GM21360 (cell line): ENCODE results near the gene GRIK2.

Source experiments
- ATAC-seq: cut with Tn5 transposase; IDR thresholded peaks from one replicate; pipeline ENCODE4 v1.9.1; 2021; ENCODE audit warnings: mild to moderate bottlenecking, moderate library complexity; ENCODE audit not compliant: unreplicated experiment

GRIK2 gene

DNA sequence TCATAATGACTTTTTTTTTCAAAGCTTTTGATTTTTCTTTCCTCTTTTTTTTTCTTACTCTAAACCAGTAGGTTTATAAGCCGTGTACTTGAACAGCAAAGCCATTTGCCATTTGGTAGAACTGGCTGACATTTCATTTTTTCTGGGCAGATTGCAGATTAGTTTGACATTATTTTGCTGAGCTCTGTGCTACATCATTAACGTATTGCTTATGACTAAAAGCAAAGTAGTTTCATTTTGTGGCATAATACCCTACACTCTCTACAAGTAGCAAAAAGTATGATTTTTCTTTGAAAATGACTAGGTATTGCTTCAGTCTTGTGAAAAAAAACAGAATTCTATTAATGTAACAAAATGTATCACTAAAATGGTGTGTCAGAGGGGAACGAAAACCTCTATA is 141.3 kb downstream of the GRIK2 start:
- no peak for ATAC-seq

DNA sequence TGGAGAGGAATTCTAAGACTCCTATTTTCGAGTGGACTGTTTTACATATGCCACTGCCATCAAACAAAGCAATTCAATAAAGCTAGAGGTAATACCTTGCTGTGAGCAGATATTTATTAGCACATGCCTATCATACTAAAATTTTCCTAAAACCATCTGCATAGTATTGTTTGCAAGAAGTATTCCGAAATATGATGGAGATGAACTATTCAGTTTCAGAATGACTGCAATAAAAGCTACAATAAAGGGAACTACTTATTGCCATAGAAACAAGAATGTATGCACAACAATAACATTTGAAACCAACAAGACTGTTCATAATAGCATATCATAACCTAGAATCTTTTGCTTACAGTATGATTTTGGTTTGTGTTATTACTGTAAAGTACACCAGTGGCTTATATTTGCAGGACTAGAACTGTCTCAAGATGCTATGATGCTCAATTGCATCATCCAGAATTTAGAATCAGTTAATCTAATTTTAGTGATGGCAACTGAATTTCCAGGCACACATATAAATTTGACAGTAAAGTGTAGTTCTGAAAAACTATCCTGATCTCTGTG is 144.3 kb downstream of the GRIK2 start:
- no peak for ATAC-seq

DNA sequence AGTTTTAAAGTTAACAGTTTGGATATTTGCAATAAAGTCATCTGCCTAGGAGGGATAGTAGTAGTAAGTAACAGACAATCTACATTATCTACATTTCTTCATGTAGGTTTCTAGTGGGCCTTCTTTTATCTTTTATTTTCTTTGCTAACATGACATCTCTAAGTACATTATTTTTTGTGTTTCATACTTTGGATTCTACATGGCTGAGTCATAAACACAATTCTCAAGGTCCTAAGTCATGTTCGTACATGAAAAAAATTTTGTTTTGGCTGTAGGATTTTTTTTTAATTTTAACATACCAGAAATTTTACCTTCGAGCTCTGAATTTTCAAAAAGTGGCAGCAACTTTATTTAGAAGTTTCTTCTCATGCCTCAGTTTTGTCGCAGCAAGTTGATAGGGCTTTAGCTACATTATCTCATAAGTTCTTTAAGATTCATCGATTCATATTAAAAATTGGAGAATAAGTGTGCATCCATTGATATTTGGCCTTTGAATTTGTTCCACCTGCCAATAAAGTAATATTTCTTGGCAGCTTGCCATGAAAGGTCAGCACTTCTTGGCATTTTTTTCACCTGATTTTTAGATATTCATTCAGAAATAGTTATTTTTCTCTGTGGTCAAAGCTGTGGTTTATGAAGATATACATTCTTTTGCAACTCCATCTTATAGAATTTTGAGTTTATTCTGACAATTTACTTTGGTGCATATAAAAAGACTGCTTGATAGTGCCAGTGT is 146.2 kb downstream of the GRIK2 start:
- ATAC-seq: no peak

DNA sequence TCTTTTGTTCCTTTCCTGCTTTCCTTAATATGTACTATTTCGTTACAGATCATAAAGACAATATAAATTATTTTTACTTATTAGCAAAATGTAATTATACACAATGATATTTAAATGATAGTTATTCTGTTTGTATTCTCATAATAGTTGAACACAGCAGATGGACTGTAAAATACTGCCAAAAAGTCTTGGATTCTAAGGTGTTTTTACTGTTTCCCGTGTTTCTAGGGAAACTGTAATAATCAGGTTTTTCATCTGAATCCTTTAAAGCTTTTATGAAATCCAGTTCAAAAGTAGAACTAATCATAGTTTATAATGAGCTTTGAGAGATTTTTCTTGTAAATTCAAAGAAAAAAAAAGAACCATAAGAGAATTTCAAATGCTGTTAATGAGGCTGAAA is 148.4 kb downstream of the GRIK2 start:
- ATAC-seq: no peak

DNA sequence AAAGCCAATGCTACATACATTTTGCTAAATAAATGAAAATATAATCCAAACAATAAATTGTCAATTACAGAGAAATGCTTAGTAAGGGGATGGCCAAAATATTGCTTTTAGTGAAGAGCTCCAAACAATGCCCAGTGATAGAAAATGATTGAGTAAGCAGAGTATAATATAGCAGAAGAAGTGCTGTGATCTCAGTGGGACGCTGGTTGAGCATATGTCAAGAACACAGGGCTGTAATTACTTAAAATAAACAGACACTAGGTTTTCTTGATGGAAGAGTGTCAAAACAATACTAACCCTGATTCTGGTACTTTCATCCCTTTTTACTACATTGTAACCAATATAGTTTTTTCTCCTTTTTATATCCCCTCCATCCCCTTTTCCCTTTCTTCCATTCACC is 150.3 kb downstream of the GRIK2 start:
- no peak for ATAC-seq

DNA sequence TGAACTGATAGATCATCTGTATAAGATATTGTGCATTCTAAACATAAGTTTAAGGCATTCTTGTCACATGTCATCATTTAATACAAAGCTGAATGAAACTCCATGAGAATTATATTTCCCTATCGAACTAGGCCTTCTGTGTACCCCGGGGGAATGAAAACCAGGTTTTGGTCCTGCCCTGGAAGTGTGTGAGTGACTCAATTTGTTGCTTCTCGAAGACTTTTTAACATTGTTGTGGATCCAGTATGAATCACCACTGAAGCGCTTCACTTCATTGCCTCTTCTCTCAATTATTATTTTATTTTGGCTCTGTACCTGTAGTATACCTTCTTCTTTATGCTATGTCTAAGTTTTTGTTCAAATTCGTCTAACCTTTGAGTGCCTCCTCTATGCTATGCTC is 150.8 kb downstream of the GRIK2 start:
- ATAC-seq: no peak

DNA sequence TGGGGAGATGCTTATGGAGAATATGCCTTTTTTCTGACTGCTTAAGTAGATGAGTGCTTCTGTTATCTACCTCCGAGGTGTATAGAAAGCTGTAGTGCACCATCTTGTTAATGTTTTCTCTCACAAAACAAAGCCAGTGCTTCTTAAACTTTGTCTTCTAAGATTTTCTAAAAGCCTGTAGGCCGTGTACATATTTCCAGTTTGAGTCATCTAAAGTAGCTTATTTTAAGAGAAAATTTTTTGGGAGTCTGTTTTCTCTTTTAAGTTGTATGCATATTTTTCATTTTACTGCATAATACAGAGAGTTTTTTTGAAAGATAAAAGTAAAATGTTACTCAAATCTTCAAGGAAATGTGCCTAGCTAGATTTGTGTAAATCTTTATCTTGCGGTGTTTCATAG is 151.7 kb downstream of the GRIK2 start:
- no peak for ATAC-seq

DNA sequence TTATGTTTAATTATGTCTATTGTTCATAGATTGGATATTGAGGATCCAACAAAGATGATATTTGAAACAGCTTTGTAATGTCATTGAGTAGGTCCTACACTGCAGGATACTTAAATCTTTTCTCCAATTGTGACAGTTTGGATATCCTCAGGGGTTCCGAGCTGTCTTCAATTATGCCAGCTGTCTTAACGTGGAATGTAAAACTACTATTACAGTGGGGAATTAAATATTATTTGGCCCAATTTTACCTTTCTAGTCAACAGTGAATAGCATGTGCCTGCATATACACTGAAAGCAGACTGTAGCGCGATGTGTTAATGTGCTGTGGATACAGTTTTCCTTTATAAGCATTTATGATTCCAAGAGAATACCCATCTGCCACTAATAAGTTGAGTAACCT is 156.9 kb downstream of the GRIK2 start:
- ATAC-seq: no peak

DNA sequence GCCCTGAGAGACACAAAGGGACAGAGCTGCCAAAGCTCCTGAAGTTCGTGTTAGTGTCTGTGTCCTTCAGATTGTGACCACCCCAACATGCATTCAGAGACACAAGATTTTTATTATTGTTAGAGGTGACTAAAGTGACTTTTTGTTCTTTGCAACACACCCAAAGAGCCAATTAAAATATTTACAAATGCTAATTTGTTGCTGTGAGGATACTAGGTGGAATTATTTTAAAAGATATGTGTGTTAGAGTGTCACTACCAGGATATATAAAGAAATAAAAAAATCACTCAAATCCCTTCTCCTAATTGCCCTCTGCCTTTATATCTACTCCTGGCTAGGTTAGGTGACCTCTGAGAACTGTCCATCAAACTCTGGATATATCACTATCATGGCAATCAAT is 160.7 kb downstream of the GRIK2 start:
- ATAC-seq: no peak

DNA sequence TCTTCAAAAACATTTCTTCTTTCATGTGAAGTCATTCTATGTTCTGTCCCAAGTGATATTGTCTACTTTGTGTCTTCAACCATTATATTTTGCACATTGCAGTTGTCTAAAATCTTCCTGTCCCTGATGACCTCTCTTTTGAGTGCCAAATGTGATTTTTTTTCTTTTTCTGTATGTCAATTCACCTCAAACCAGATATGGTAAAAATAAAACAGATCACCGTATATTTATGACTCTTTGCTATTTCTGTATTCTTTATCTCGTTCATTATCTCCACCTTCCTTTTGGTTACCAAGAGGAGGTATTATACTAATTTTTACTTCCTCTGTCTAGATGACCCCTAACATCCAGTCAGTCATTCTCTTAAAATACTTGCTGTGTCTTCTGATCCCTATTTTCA is 165.2 kb downstream of the GRIK2 start:
- ATAC-seq: no peak

DNA sequence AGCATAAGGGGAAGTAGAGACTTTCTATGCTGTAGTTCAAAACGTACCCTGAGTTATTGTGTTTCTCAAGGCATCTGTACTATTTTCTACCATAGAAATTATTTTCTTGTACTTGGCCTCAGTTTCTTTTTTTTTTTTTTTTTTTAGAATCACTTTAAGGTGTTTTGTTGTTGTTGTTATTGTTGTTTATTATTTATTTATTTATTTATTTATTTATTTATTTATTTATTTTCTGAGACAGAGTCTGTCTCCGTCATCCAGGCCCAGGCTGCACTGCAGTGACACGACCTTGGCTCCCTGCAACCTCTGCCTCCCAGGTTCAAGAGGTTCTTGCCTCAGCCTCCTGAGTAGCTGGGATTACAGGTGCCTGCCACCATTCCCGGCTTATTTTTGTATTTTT is 179.1 kb downstream of the GRIK2 start:
- ATAC-seq: no peak

DNA sequence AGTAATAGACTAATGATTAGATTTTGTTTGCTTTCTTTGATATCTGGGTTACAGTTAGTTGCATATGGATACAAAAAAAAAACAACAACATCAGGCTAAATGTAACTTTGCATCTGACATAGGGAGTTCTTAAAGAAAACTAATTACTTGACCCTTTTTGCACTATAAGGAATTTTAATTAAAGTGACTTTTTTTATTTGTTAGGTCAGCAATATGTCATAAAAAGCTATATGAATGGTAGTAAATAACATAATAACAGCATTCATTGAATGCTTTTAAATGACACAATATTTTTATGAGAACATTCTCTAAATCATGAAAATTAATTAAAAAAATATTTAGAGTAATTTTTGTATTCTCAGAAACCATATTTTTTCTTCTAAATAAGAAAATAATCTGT is 183.6 kb downstream of the GRIK2 start:
- ATAC-seq: no peak

DNA sequence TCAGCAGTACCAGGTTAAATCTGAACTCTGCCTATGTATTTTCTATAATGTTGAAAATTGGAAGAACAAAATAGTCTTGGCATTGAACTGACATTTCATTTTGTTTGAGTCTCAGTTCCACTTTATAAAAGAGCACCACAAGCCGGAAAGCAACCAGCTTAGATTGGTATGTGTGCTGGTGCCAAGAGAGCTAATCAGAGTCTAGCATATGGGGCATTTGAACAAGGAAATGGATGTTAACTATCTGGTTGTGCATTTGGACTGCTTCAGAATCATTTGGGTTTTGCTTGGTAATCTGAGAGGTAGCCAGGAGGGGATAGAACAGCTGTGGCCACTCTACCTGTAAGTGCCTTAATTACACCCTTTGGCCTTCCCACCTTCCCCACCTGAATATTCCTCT is 184.8 kb downstream of the GRIK2 start:
- no peak for ATAC-seq

DNA sequence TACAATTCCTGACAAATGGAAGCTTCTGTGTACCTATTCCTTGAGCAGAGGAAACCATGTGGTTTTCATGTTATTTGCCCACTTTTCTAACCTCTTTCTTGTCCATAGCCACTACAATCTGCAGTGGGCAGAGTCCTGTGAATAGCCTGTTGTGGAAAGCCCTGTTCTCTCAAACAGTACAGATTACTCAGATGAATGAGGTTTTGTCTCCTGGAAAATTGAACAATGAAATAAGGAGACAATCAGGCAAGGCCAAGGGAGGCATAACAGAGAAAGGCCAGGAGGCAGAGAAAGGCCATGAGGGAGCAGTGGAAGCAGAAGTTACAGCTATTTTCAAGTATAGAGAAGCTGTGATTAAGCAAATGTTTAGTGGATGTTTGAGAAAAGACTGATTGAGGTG is 189.3 kb downstream of the GRIK2 start:
- ATAC-seq: no peak

DNA sequence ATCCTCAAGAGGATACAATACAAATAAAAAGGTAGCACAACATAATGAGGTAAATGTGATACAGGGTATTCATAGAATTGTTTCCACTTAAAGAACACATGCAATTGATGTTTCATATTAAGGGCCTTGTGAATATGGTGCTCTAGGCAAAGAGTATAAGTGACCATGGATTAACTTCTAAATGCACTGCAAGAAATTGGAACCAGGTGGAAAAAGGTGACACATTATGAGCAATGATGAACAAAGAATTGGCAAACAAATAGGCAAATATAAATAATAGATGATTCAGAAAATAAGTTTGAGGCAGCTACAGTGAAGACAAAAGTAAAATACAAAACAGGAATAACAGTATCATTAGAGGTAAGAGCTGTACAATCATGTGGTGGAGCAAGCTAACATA is 192.0 kb downstream of the GRIK2 start:
- no peak for ATAC-seq

DNA sequence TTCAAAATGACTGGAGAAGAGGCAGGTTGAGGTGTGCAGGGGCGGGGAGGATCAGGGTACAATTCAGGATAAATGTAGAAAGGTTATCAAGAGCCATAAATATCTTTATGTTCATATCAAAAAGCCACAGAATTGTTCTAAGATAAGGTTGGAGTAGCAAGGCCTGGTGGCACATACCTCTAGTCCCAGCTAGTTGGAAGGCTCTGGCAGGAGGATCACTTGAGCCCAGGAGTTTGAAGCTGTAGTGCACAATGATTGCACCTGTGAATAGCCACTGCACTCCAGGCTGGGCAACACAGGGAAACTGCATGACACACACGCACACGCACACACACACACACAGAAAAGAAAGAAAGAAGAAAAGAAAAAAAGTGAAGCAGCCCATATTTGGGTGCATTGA is 194.8 kb downstream of the GRIK2 start:
- no peak for ATAC-seq

DNA sequence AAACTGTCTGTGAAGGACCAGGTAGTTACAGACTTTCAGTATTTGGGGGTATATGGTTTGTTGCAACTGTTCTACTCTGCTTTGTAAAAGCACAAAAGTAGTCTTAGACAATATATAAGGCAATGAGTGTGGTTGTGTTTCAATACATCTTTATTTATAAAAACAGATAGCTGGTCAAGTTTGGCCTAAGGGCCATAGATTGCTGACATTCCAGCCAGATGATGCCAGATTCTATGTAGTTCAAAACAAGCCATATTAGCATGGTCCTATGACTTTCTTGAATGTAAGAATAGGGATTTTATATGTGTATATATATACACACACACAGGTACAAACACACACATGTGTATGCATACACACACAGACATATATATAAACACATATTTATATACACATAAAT is 201.8 kb downstream of the GRIK2 start:
- no peak for ATAC-seq

DNA sequence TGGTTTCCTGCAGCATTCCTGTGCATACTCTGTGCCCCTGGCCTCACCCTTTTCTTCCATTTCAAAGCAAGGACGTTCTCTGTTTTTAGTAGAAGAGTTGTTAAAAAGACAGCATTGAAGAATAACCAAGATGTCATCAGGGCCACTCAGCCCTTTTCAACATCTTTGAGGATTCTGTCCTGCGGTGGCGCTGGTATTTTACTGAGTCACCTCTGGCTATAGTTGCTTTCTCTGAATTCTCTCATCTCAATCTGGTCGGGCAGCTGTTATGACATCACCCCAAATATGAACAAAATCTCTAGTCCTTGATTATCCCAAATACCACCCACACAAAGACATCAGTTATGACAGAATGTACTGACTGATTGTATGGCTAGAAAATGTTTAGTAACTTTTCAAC is 204.2 kb downstream of the GRIK2 start:
- ATAC-seq: no peak

DNA sequence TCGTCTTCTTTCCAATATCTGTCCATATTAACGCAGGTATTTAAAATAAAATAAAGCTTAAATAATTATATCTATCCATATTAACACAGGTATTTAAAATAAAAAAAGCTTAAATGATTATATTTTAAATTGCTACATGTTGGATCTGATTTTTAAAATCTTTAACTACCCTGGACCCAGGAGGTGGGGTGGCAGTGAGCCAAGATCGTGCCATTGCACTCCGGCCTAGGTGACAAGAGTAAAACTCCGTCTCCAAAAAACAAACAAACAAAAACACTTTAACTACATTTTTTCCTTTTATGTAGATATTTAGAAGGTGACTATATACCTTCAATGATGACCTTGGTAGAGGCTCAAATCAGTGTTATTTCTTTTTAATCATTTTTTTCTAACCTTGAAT is 211.9 kb downstream of the GRIK2 start:
- no peak for ATAC-seq

DNA sequence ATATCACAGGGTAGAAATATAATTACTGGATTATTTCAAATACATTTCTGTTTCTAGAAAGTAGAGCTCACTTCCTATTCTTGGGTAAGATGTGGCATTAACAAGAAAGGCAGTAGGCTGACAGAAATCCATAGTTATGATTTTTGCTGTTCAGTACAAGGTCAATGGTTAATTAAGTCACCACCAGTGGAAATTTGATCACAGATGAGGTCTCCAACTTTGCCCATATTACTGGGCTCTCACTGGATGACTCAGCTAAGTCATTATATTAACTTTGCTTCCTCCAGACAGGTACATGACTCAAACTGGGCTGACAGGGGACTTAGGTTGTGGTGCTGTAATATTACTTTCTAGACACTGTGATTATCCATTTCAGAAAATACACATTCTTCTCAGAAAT is 212.4 kb downstream of the GRIK2 start:
- ATAC-seq: no peak

DNA sequence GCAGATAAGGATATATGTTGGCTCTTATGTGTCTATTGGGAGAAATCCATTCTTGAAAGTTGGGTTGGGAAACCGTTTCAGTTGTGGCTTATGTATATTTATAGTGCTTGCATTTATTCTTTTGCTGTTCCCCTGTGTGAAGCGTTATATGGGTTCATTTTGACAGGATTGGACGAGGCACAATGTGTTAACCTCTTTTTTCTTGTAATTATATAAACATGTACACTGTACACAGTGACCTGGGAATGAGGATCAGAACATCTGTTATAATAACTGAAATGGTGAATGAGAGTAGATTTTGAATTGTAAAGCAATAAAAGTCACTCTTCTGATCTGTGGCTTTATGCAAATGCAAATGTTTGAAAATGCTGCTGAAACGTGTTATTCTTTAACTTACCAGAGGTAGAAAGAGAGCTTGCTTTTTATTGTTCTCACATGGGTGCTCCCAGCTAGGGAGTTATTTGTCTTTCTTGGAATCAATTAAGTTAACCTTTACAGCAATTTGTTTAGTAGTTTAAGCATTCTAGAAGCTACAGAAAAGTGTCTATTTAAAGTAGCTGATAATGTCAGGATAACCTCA is 213.7 kb downstream of the GRIK2 start:
- no peak for ATAC-seq

DNA sequence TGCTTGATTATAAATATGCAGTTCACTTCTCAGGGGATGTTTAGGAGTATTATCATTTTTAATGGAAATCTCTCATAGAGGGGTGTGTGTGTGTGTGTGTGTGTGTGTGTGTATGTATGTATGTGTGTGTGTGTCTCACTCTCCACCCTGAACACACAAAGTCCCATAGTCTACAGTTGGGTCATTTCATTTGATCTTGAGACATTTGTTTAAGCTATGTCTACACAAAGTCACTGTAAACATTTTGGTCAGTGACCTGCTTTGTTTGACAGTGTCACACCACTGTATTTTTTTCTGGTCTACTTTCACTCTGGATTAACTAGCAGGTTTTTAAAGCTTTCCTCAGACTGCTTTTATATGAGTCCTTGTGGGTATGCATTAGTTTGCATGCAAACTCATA is 215.2 kb downstream of the GRIK2 start:
- ATAC-seq: no peak

DNA sequence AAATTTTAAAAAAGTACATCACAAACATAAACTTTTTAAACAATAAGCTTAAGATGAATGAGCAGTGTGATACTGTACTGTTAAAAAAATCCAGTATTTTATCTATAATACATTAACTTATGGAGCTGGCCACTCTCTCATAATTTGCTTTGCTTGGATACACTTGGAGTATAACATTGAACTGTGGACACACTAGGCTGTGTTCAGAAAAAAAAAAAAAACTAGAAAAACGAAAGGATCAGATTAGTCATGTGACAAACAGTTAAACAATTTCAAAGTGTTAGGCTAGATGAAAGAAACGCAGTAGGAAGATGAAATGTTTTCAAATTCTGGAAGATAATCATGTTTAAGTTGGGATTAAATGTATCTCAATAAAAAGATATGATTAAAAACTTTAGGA is 220.0 kb downstream of the GRIK2 start:
- ATAC-seq: no peak
